ENCODE measurements around the gene BCL2L12. TPM values are rescaled to one million over a fixed set of nuclear protein-coding genes. Genes with fewer than 3 reads are reported as not detected.

BCL2L12 gene
- total and polyA plus RNA-seq, 2 experiments from 2014 or later, result 41.3 to 59.4 TPM

- H3K27me3 ChIP-seq, result no peaks in the 10 kb centered on the region
- H3K4me3 ChIP-seq, result no peak overlapping the region
- no peak overlapping the region for H3K27ac ChIP-seq
- peaks cover 10% of the 10 kb centered on the region for H3K4me1 ChIP-seq (ENCODE audit: low read depth)
- no peak for DNase-seq (ENCODE audit: low read depth in 1 of 2, low spot score in 1 of 2)
- no peaks in the 10 kb centered on the region for H3K9me3 ChIP-seq (ENCODE audit: low read depth)
- peaks cover 39% of the 10 kb centered on the region for H3K36me3 ChIP-seq
- TF ChIP-seq, protein P1, sequence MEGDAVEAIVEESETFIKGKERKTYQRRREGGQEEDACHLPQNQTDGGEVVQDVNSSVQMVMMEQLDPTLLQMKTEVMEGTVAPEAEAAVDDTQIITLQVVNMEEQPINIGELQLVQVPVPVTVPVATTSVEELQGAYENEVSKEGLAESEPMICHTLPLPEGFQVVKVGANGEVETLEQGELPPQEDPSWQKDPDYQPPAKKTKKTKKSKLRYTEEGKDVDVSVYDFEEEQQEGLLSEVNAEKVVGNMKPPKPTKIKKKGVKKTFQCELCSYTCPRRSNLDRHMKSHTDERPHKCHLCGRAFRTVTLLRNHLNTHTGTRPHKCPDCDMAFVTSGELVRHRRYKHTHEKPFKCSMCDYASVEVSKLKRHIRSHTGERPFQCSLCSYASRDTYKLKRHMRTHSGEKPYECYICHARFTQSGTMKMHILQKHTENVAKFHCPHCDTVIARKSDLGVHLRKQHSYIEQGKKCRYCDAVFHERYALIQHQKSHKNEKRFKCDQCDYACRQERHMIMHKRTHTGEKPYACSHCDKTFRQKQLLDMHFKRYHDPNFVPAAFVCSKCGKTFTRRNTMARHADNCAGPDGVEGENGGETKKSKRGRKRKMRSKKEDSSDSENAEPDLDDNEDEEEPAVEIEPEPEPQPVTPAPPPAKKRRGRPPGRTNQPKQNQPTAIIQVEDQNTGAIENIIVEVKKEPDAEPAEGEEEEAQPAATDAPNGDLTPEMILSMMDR (IDR thresholded peaks at IDR 0.05; ENCODE audit: low read depth, low read length), result no peak
These were observed 16.5 kb downstream of the BCL2L12 start for GRCh38 chr19:49682274-49682673.

- Histone ChIP-seq H3K9me3 (ENCODE audit: low read depth) (no peaks in the 10 kb centered on the region), H3K4me1 (ENCODE audit: low read depth) (peaks cover 10% of the 10 kb centered on the region), H3K4me3 (no peak overlapping the region), H3K27ac (no peak overlapping the region), H3K36me3 (peaks cover 39% of the 10 kb centered on the region), H3K27me3 (no peaks in the 10 kb centered on the region)
- DNase-seq (ENCODE audit: low read depth in 1 of 2, low spot score in 1 of 2), result no peak
- TF ChIP-seq, protein P1 (IDR thresholded peaks at IDR 0.05; ENCODE audit: low read depth, low read length), result no peak
These were observed 18.1 kb downstream of the BCL2L12 start for GRCh38 chr19:49683814-49684250.

DNA sequence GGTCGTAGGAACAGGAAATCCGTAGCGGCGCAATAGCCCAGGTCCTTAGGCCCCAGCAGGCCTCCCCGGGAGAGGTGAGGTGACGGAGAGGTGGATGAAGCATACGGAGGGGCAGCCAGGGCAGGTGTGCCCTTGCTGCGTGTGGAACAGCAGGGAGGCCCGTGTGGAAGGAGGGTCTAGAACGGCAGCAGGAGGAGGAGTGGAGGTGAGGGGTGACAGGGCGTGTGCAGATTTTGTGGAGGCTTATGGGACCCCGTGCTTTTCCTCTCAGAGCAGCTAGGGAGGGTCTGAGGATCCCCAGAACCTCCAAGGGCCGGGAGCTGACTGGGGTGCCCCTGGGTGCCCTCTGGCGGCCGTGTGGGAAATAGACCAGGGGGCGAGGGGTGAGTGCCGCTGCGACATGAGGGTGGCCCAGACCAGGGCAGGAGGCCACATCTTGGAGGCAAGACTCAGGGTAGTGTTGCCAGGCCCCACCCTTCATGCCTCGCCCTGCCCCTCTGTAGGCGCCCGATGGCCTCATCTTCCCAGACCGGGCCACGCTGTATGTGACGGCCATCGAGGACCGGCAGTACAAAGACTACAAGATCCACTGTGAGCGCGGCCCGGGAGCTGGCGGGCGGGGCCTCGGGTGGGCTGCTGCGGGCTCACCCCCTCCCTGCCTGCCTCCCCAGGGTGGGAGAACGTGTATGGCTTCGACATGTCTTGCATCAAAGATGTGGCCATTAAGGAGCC is 18.7 kb downstream of the BCL2L12 start:
- Histone ChIP-seq H3K27me3 (no peaks in the 10 kb centered on the region), H3K4me1 (ENCODE audit: low read depth) (peaks cover 6% of the 10 kb centered on the region), H3K27ac (no peak overlapping the region), H3K36me3 (peaks cover 39% of the 10 kb centered on the region), H3K9me3 (ENCODE audit: low read depth) (no peaks in the 10 kb centered on the region), H3K4me3 (no peak overlapping the region)
- TF ChIP-seq, protein P1 (IDR thresholded peaks at IDR 0.05; ENCODE audit: low read depth, low read length), result peak; percentile 43
- DNase-seq (ENCODE audit: low read depth in 1 of 2, low spot score in 1 of 2), result peak in 1 of 2 donors; percentile 34

DNA sequence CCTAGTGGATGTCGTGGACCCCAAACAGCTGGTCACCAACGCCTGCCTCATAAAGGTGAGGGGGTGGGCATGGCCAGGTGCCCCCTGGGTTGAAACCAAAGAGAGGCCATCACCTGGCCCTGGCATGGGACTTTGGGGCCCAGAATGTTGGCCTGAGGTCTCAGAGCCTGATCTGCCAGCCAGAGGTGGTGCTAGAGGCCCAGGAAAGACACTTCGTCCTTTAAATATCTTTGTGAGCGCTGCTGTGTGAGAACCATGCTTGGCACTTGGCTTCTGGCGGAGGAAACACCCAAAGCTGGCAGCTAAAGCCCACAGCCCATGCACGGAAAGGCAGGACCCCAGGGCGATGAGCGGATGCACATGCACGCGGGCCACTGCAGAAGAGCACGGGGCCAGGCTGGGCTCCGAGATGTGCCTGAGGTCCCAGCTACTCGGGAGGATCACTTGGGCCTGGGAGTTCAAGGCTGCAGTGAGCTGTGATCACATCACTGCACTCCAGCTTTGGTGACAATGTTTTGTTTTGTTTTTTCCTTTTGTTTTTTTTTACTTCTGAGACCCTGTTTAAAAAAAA is 19.3 kb downstream of the BCL2L12 start:
- H3K4me1 ChIP-seq (ENCODE audit: low read depth), result peaks cover 3% of the 10 kb centered on the region
- no peak overlapping the region for H3K27ac ChIP-seq
- no peak for DNase-seq (ENCODE audit: low read depth in 1 of 2, low spot score in 1 of 2)
- H3K4me3 ChIP-seq, result no peak overlapping the region
- no peaks in the 10 kb centered on the region for H3K27me3 ChIP-seq
- H3K9me3 ChIP-seq (ENCODE audit: low read depth), result no peaks in the 10 kb centered on the region
- H3K36me3 ChIP-seq, result peaks cover 39% of the 10 kb centered on the region
- TF ChIP-seq, protein P1 (IDR thresholded peaks at IDR 0.05; ENCODE audit: low read depth, low read length), result no peak

DNA sequence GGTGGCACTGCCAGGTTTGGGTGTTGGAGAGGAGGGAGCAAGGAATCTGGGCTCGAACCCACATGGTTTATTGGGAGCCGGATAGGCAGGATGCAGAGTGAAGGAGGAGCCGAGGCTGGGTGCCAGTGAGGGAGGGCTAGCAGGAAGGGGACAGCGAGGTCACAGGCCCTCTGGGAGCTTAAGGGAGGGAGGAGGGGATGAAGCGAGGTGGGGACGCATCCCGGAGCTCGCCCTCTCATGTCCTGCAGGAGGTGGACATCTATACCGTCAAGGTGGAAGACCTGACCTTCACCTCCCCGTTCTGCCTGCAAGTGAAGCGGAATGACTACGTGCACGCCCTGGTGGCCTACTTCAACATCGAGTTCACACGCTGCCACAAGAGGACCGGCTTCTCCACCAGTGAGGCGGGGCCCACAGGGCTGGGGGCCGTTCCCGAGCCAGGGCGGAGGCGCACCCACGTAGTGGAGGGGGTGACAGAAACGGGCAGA is 20.2 kb downstream of the BCL2L12 start:
- H3K36me3 ChIP-seq, result peaks cover 39% of the 10 kb centered on the region
- no peaks in the 10 kb centered on the region for H3K9me3 ChIP-seq (ENCODE audit: low read depth)
- H3K27me3 ChIP-seq, result no peaks in the 10 kb centered on the region
- no peaks in the 10 kb centered on the region for H3K4me1 ChIP-seq (ENCODE audit: low read depth)
- TF ChIP-seq, protein P1 (IDR thresholded peaks at IDR 0.05; ENCODE audit: low read depth, low read length), result no peak
- DNase-seq (ENCODE audit: low read depth in 1 of 2, low spot score in 1 of 2), result no peak
- H3K4me3 ChIP-seq, result no peak overlapping the region
- H3K27ac ChIP-seq, result no peak overlapping the region
